ENCODE measurements around the gene TCEANC2. TPM values are rescaled to one million over a fixed set of nuclear protein-coding genes. Genes with fewer than 3 reads are reported as not detected.

The TCEANC2 gene
- total and polyA plus RNA-seq, 2 donors (not counting 1 experiment from before 2014, with no cell fraction given), result 3.0 to 4.0 TPM

GRCh38 chr1:54014009-54014629 is 39.3 kb upstream of the TCEANC2 start:
- peaks cover 21% of the 10 kb centered on the region for H3K27me3 ChIP-seq (ENCODE audit: control insufficient read depth, insufficient read depth, low read length)
- no peak overlapping the region for H3K27ac ChIP-seq (ENCODE audit: insufficient read depth, low read length)
- H3K9me3 ChIP-seq (ENCODE audit: control insufficient read depth, insufficient read depth, low read depth, low read length), result no peaks in the 10 kb centered on the region
- no peak overlapping the region for H3K9ac ChIP-seq (ENCODE audit: insufficient read depth, low read length)
- H3K36me3 ChIP-seq (ENCODE audit: control insufficient read depth, insufficient read depth, low read length), result no peaks in the 10 kb centered on the region
- H3K79me2 ChIP-seq (ENCODE audit: control insufficient read depth, insufficient read depth, low read length), result no peaks in the 10 kb centered on the region
- H3K4me3 ChIP-seq (replicated peaks in 1 of 4; ENCODE audit: control extremely low read depth in 1 of 4, insufficient read depth in 1 of 4, low read depth in 3 of 4, low read length in 4 of 4), result no peak overlapping the region
- no peak overlapping the region for H2AFZ ChIP-seq (ENCODE audit: low read length)
- H3K4me1 ChIP-seq (ENCODE audit: control insufficient read depth, extremely low read depth, insufficient read depth, low read length), result no peaks in the 10 kb centered on the region
- no peaks in the 10 kb centered on the region for H4K20me1 ChIP-seq (ENCODE audit: control insufficient read depth, extremely low read depth, insufficient read depth, low read length)
- TF ChIP-seq EZH2 (IDR thresholded peaks at IDR 0.05; ENCODE audit: low read length, missing control alignments) (no peak), CTCF (conservative IDR thresholded peaks at IDR 0.05 in 1 of 2, IDR thresholded peaks at IDR 0.05 in 1 of 2; ENCODE audit: low read depth in 1 of 2, low read length in 2 of 2) (no peak)
- no peak for DNase-seq (ENCODE audit: low read depth in 2 of 2)
- H3K4me2 ChIP-seq (ENCODE audit: extremely low read depth, insufficient read depth, low read length), result no peak overlapping the region

- H3K4me3 ChIP-seq (replicated peaks in 1 of 4; ENCODE audit: control extremely low read depth in 1 of 4, insufficient read depth in 1 of 4, low read depth in 3 of 4, low read length in 4 of 4), result no peak overlapping the region
- H3K79me2 ChIP-seq (ENCODE audit: control insufficient read depth, insufficient read depth, low read length), result no peaks in the 10 kb centered on the region
- H3K4me2 ChIP-seq (ENCODE audit: extremely low read depth, insufficient read depth, low read length), result no peak overlapping the region
- H2AFZ ChIP-seq (ENCODE audit: low read length), result no peak overlapping the region
- DNase-seq (ENCODE audit: low read depth in 2 of 2), result peak in 1 of 2 donors; percentile 39
- peaks cover 13% of the 10 kb centered on the region for H3K27me3 ChIP-seq (ENCODE audit: control insufficient read depth, insufficient read depth, low read length)
- H3K9ac ChIP-seq (ENCODE audit: insufficient read depth, low read length), result no peak overlapping the region
- TF ChIP-seq CTCF (conservative IDR thresholded peaks at IDR 0.05 in 1 of 2, IDR thresholded peaks at IDR 0.05 in 1 of 2; ENCODE audit: low read depth in 1 of 2, low read length in 2 of 2) (no peak), EZH2 (IDR thresholded peaks at IDR 0.05; ENCODE audit: low read length, missing control alignments) (no peak)
- no peaks in the 10 kb centered on the region for H3K9me3 ChIP-seq (ENCODE audit: control insufficient read depth, insufficient read depth, low read depth, low read length)
- no peaks in the 10 kb centered on the region for H3K36me3 ChIP-seq (ENCODE audit: control insufficient read depth, insufficient read depth, low read length)
- no peaks in the 10 kb centered on the region for H3K4me1 ChIP-seq (ENCODE audit: control insufficient read depth, extremely low read depth, insufficient read depth, low read length)
- no peak overlapping the region for H3K27ac ChIP-seq (ENCODE audit: insufficient read depth, low read length)
- H4K20me1 ChIP-seq (ENCODE audit: control insufficient read depth, extremely low read depth, insufficient read depth, low read length), result no peaks in the 10 kb centered on the region
Measured at GRCh38 chr1:54016343-54017282, 36.8 kb upstream of the TCEANC2 start.

- Histone ChIP-seq H3K4me3 (replicated peaks in 1 of 4; ENCODE audit: control extremely low read depth in 1 of 4, insufficient read depth in 1 of 4, low read depth in 3 of 4, low read length in 4 of 4) (no peak within 1 kb of the TSS), H3K9ac (ENCODE audit: insufficient read depth, low read length) (no peak within 1 kb of the TSS), H2AFZ (ENCODE audit: low read length) (no peak within 1 kb of the TSS), H3K27ac (ENCODE audit: insufficient read depth, low read length) (no peak within 1 kb of the TSS), H4K20me1 (ENCODE audit: control insufficient read depth, extremely low read depth, insufficient read depth, low read length) (no peaks in the 10 kb centered on the region), H3K36me3 (ENCODE audit: control insufficient read depth, insufficient read depth, low read length) (no peaks in the 10 kb centered on the region), H3K4me1 (ENCODE audit: control insufficient read depth, extremely low read depth, insufficient read depth, low read length) (no peaks in the 10 kb centered on the region), H3K9me3 (ENCODE audit: control insufficient read depth, insufficient read depth, low read depth, low read length) (no peaks in the 10 kb centered on the region), H3K27me3 (ENCODE audit: control insufficient read depth, insufficient read depth, low read length) (peaks cover 12% of the 10 kb centered on the region), H3K79me2 (ENCODE audit: control insufficient read depth, insufficient read depth, low read length) (no peaks in the 10 kb centered on the region), H3K4me2 (ENCODE audit: extremely low read depth, insufficient read depth, low read length) (no peak within 1 kb of the TSS)
- no peak for DNase-seq (ENCODE audit: low read depth in 2 of 2)
- TF ChIP-seq CTCF (conservative IDR thresholded peaks at IDR 0.05 in 1 of 2, IDR thresholded peaks at IDR 0.05 in 1 of 2; ENCODE audit: low read depth in 1 of 2, low read length in 2 of 2) (no peak), EZH2 (IDR thresholded peaks at IDR 0.05; ENCODE audit: low read length, missing control alignments) (no peak)
Measured at GRCh38 chr1:54017979-54018378, 35.4 kb upstream of the TCEANC2 start, which contains the start of gene LDLRAD1. TSS of gene LDLRAD1 (minus strand) at chr1:54018186. CDS start at chr1:54018112, 74 bp downstream.

Data from fibroblast of lung (primary cell).